ENCODE results near the gene PGGHG.
"Not testable (repeated sequence)": the region's sequence is repeated elsewhere in the genome, so short reads cannot be mapped to it uniquely, and the experiment has no call there.

Gene PGGHG

GRCh38 chr11:297586-298405 is 8.9 kb downstream of the PGGHG start:
- no peak for DNase-seq (ENCODE audit: low read depth in 3 of 3)

GRCh38 chr11:298406-299065 is 9.6 kb downstream of the PGGHG start:
- DNase-seq (ENCODE audit: low read depth in 3 of 3) = no peak

DNA sequence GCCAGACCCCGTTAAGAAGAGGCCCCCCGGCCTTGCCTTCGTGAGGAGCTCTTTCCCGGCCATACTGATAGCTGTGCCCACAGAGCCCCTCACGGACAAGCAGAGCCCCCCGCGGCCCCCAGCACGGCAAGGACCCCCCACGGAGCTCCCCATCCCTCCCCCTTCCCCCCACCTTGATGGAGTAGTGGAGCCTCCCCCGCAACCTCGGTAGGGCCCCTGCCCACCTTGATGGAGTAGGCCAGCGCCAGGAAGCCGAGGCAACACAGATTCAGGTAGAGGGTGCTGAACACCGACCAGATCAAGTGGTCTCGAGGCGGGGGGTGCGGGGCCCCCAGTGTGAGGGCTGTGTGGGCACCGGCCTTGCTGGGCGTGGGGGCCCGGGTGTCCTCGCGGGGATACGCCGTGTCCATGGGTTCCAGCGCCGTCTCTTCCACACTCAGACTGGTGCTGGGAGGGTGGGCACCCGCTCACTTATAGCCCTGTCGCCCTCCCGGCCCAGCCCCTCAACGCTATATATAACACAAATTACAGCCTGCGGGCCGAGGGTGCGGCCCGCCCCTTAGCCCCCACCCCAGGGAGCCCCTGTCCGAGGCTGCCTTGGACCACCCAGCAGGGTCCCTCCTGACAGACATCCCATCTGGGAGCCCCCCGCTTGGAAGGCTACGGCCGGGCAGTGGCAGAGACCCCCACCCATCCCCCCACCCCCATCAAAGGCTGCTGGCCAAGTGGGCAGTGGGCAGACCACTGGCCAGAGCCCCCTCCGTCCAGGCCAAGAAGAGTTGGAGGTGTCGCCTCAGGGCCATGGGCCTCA is 10.4 kb downstream of the PGGHG start, which contains the start of gene IFITM5:
Gene IFITM5, minus strand, starts transcription at position 446 of the 811 bp plus-strand sequence. Its CDS starts 36 bp downstream, at position 410.
- DNase-seq (ENCODE audit: low read depth in 3 of 3) = no peak

GRCh38 chr11:299951-300735 is 11.2 kb downstream of the PGGHG start:
- no peak for DNase-seq (ENCODE audit: low read depth in 3 of 3)

GRCh38 chr11:303363-303762 is 14.4 kb downstream of the PGGHG start:
- DNase-seq (ENCODE audit: low read depth in 3 of 3) = no peak

- DNase-seq (ENCODE audit: low read depth in 3 of 3) = no peak
Observed at GRCh38 chr11:304061-304506, 15.2 kb downstream of the PGGHG start.

DNA sequence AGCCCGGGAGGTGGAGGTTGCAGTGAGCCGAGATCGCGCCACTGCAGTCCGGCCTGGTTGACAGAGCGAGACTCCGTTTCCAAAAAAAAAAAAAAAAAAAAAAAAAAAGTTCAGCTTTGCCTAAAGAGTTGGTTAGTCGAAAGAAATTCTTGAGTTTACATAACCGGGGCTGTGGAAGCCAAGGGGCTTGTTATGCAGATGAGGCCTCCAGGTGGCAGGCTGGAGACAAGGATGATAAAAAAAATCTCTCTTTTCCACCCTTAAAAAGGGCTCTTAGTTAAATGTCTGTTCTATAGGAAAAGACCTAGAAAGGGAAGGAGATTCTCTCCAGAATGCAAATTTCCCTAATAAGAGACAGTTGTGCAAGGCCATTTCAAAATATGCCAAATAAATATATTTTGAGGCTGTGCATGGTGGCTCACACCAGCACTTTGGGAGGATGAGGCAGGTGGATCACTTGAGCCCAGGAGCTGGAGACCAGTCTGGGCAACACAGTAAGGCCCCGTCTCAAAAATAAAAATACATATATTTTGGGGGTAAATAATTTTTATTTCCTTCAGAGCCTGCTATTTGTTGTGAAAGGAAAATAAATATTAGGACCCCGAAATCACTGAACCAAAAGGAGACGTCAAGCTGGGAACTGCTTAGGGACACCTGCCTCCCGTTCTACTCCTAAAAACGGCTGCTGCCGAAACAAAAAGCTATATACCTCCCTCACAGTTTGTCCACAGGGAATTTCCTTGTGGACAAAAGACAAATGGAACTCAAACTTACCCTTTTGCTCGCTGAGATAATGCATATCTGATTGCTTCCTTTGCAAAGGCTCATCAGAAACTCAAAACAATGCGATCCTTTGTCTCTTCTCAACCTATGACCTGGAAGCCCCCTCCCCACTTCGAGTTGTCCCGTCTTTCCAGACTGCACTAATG is 16.3 kb downstream of the PGGHG start:
- peak in 1 of 3 experiments; percentile 47 for DNase-seq (ENCODE audit: low read depth in 3 of 3)

DNA sequence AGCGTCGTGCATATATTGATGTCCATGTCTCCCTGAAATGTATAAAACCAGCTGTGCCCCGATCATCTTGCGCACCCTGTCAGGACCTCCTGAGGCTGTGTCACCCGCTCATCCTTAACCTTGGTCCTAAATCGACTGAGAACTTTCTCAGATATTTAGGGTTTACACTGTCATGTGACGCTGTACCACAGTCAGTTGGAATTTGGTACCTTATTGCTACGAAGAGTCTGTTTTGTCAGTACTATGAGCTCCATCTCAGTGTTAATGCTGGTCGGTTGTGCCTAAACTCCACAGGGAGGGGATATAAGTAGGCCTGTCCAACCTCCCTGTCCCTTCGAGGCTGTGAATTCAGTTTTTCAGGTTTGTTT is 16.9 kb downstream of the PGGHG start:
- DNase-seq (ENCODE audit: low read depth in 3 of 3) = no peak

GRCh38 chr11:306645-307371 is 17.9 kb downstream of the PGGHG start:
- DNase-seq (ENCODE audit: low read depth in 3 of 3) = no peak

- DNase-seq (ENCODE audit: low read depth in 3 of 3) = not testable (repeated sequence)
Observed at GRCh38 chr11:307766-308708, 19.1 kb downstream of the PGGHG start, which contains the start of gene IFITM2. Gene IFITM2 (plus strand): TSS chr11:307816. CDS start chr11:308193, 377 bp downstream.

GRCh38 chr11:308740-309665 is 20.1 kb downstream of the PGGHG start:
- not testable (repeated sequence) for DNase-seq (ENCODE audit: low read depth in 3 of 3)

- not testable (repeated sequence) for DNase-seq (ENCODE audit: low read depth in 3 of 3)
Observed at GRCh38 chr11:309979-310572, 21.1 kb downstream of the PGGHG start.

- DNase-seq (ENCODE audit: low read depth in 3 of 3) = not testable (repeated sequence)
Observed at GRCh38 chr11:311013-311748, 22.3 kb downstream of the PGGHG start.

DNA sequence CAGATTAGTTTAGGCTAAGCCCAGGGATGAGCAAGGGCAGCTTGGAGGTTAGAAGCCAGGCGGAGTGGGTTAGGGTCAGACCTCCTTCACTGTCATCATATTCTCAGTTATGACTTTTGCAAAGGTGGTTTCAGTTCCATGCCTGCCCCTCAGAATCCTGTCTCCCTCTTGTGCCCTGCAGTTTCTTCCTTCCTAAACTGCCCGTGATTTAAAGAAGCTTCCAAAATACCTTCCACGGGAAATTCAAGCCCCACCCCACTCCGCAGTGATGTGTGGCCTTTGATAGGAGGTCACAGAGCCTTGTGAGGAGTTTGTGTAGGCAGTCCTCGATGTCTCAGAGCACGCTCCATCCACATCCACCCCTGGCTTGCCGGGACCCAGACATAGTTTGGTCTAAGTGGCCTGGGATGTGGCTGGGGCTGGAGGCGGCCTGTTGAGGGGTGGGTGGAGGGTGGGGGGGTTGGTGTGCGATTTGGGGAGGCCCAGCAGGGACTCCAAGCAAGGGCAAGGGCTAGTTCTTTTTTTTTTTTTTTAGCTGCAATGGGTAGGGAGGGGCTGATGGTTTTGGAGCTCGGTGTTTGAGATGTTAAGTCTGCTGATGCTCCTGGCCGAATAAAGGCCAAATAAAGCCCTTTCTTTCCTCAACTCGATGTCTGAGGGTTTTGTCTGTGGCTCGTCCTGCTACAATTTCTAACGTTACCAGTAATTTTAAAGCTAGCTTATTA is 23.3 kb downstream of the PGGHG start:
- no peak for DNase-seq (ENCODE audit: low read depth in 3 of 3)

- DNase-seq (ENCODE audit: low read depth in 3 of 3) = no peak
Observed at GRCh38 chr11:313304-313786, 24.4 kb downstream of the PGGHG start.
